Right lobe of liver (tissue), 4 donors: ENCODE measurements around the gene MT1A.

ENCODE experiments used
- POLR2A ChIP-seq: fragments of 450-650 bp; IDR thresholded peaks from one replicate; pipeline ENCODE4 v1.6.1; 2017; ENCODE audit warnings: antibody characterized with exemption, mild to moderate bottlenecking
- TF ChIP-seq, protein P1 (sequence below), 4 donors: fragments of 200-600 bp in 3 of 4; fragments of 450-650 bp in 1 of 4; IDR thresholded peaks; one replicate each; pipeline versions ENCODE4 v1.5.1 to v1.8.0; 2016 to 2022; ENCODE audit warnings: antibody characterized with exemption in 4 of 4, mild to moderate bottlenecking in 2 of 4
- donor health status: DM: no; HTN: no; CAD: no.
- donor health status: DM: no; HTN: no; CAD: no.
- donor health status: DM: no; HTN: yes; CAD: no.

GRCh38 chr16:56603589-56603988, 34.9 kb upstream of the MT1A start:
- TF ChIP-seq, protein P1, sequence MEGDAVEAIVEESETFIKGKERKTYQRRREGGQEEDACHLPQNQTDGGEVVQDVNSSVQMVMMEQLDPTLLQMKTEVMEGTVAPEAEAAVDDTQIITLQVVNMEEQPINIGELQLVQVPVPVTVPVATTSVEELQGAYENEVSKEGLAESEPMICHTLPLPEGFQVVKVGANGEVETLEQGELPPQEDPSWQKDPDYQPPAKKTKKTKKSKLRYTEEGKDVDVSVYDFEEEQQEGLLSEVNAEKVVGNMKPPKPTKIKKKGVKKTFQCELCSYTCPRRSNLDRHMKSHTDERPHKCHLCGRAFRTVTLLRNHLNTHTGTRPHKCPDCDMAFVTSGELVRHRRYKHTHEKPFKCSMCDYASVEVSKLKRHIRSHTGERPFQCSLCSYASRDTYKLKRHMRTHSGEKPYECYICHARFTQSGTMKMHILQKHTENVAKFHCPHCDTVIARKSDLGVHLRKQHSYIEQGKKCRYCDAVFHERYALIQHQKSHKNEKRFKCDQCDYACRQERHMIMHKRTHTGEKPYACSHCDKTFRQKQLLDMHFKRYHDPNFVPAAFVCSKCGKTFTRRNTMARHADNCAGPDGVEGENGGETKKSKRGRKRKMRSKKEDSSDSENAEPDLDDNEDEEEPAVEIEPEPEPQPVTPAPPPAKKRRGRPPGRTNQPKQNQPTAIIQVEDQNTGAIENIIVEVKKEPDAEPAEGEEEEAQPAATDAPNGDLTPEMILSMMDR (IDR thresholded peaks at IDR 0.05) = peak; percentile 47 to 55 (median 52)
- TF ChIP-seq POLR2A = no peak
